SK-N-MC (cell line): Measurements from ENCODE around the gene NOM1.

ENCODE experiments used
- EZH2 ChIP-seq: fragments of 200-600 bp; sonication (generic); IDR thresholded peaks from one replicate; pipeline ENCODE4 v1.6.1; 2017; ENCODE audit warnings: antibody characterized with exemption
- POLR2AphosphoS5 ChIP-seq: IDR thresholded peaks from 2 replicates; pipeline ENCODE4 v1.6.1; 2012; ENCODE audit warnings: mild to moderate bottlenecking, low read depth, low read length, borderline replicate concordance

- TF ChIP-seq POLR2AphosphoS5 (no peak), EZH2 (peak; percentile 93)
Measured at GRCh38 chr7:157005456-157006204, 56.1 kb downstream of the NOM1 start.
